HG02759 (cell line): Measurements from ENCODE around the gene ZBTB5.
"Not testable (repeated sequence)": the region's sequence is repeated elsewhere in the genome, so short reads cannot be mapped to it uniquely, and the experiment has no call there.

ENCODE experiments used
- ATAC-seq: cut with Tn5 transposase; IDR thresholded peaks from one replicate; pipeline ENCODE4 v1.9.1; 2021; ENCODE audit warnings: mild to moderate bottlenecking, moderate library complexity; ENCODE audit not compliant: unreplicated experiment

Gene ZBTB5

DNA sequence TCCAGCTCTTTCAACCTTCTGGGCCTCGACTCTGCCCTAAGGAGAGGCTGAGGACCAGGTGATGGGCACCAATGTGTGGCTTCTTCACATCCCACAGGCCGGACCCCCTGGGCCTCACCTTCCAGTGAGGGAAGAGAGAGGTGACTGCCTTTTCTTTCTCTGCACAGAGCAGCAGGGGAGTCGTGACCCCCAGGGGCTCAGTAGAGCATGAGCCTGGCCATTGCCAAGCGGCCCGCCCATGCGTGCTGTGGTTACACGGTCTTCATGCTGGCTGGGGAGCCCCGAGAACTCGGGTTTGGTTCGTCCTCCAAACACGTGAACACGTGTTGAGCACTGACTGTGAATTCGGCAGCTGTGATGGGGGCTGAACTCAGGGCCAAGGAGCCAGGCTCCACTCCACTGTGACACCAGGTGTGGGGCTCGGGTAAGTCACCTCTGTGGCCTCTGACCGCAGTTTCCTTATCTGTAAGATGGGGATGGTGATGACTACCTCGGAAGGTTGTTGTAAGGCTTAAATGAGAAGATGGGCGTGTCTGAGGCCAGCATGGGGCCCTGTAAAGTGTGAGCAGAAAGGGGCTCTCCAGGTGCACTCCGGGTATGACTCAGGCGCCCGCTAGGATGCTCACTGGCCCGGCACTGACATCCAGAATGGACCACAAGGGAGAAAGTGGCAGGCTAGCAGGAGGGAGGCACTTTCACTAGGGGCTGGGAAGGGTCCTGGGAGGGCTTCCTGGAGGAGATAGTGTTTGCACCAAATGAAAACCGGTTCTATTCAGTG is 56.1 kb downstream of the ZBTB5 start:
- peak; percentile 85 for ATAC-seq

- ATAC-seq = no peak
Measured at GRCh38 chr9:37407468-37407867, 57.8 kb downstream of the ZBTB5 start.

- no peak for ATAC-seq
Measured at GRCh38 chr9:37406603-37407401, 58.4 kb downstream of the ZBTB5 start.

DNA sequence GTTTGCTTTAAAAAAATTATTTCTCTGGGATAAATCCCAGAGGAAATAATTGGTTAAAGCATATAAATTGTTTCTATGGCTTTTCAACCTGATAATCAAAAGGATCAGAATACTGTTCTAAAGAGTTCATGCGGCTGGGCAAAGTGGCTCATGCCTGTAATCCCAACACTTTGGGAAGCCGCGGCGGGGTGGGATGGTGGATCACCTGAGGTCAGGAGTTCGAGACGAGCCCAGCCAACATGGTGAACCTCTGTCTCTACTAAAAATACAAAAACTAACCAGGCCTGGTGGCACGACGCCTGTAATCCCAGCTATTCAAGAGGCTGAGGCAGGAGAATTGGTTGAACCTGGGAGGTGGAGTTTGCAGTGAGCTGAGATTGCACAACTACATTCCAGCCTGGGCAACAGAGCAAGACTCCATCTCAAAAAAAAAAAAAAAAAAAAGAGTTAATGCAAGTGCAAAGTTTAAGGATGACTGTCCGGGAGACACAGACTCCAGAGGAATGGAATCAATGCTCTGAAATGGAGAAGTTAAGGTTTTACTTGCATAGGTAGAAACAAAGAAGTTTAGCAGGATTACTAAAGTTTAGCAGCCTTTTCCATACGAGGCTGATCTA is 59.4 kb downstream of the ZBTB5 start:
- ATAC-seq = no peak

DNA sequence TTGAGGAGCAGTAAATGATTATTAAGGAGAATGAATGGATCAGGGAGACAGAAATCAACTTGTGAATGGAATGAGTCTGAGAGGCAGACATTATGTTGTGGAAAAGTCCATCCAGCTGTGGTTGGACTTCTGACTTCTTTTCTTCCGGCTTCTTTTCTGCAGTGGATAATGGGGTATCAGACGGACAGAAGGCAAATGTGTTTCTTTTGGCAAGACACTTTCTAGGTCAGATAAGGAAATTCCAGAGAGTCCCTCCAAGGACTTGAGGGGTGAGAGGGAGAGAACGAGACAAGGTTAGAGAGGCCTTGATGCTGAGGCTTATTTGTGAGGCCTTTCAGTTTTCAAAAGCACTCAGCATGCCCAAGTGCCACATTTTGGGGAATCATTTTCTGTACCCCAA is 59.9 kb downstream of the ZBTB5 start:
- ATAC-seq = no peak

DNA sequence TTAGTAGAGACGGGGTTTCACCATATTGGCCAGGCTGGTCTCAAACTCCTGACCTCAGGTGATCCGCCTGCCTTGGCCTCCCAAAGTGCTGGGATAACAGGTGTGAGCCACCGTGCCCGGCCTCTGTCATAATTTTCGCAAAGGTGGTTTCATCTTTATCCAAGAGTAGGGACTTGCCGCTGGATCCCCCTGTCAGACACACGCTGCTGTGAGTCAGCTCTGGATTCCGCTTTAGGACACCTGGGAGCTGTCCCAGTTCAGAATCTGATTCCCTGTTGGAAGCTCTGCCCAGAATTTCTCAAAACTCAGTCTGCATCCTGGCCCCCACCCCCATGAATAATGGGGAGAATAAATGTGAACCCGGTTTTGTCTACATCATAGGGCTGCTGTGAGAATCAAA is 60.7 kb downstream of the ZBTB5 start:
- ATAC-seq = no peak

- no peak for ATAC-seq
Measured at GRCh38 chr9:37399336-37399735, 65.9 kb downstream of the ZBTB5 start.

DNA sequence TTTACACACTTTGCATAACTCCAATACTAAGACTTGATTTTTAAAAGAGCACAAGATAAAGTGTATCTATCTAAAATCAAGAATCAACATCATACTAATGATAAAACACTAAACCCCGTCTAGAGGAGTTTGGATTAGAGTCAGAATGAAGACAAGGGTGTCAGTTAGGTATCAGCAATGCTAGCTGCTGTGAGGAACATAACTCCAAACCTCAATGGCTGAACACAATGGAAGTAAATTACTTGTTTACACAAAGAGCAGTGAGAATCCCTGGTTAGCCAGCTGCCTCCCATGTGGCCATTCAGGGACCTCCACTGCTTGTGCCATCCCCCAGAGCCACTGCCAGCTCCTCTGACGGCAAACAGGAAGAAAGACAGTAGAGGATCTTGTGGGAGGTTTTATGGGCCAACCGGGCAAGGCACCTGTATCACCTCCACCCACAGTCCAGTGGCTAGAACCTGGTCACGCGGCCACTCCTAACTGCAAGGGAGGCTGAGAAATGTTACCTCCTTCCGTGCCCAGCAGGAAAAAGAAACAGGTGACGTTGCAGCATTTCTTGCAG is 66.7 kb downstream of the ZBTB5 start:
- no peak for ATAC-seq

GRCh38 chr9:37397948-37398347 is 67.3 kb downstream of the ZBTB5 start:
- ATAC-seq = not testable (repeated sequence)

DNA sequence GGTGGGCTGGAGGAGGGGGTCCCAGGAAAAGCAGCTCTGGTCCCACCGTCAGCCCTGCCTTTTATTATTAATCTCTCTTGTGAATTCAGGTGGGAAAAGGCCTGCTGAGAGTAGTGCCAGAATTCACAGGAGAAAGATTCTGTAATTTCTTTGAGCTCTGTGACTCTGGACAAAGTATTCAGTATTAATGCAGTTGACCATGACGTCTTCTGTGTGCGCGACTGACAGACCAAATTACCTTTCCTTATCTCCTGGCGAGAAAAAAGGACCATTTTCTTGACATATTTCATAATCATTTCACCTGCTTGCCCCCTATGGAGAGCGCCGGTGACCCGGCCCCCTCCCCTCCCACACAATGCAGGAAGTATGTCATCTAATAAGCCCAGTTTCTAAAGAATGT is 69.6 kb downstream of the ZBTB5 start:
- ATAC-seq = no peak

- ATAC-seq = no peak
Measured at GRCh38 chr9:37395229-37395628, 70.0 kb downstream of the ZBTB5 start.

GRCh38 chr9:37392272-37392671 is 73.0 kb downstream of the ZBTB5 start:
- ATAC-seq = no peak

- ATAC-seq = peak; percentile 85
Measured at GRCh38 chr9:37390759-37391158, 74.5 kb downstream of the ZBTB5 start.
